Right lobe of liver (tissue), 6 donors: ENCODE measurements around the gene ADIG. TPM values are rescaled to one million over a fixed set of nuclear protein-coding genes. Genes with fewer than 3 reads are reported as not detected.

ENCODE experiments used
- ATAC-seq, 4 donors: fragments of 200-7000 bp; cut with Tn5 transposase; one replicate each; pipeline ENCODE4 v1.9.1; 2020; ENCODE audit warnings: mild to moderate bottlenecking in 4 of 4, moderate library complexity in 4 of 4
- DNase-seq, 3 donors: peaks; one replicate each; pipeline ENCODE4 v3.0.0-alpha.2; 2020
- H3K27ac ChIP-seq, 3 donors: fragments of 200-600 bp; one replicate each; pipeline ENCODE4 v1.8.0; 2022
- H3K27me3 ChIP-seq, 2 donors: fragments of 200-600 bp; one replicate each; pipeline ENCODE4 v1.8.0; 2022
- H3K36me3 ChIP-seq, 4 donors: fragments of 200-600 bp; sonication (generic) in 1 of 4; one replicate each; pipeline versions ENCODE4 v1.5.1 to v1.8.0; 2017 to 2022; ENCODE audit warnings: control low read depth in 1 of 4
- H3K4me1 ChIP-seq, 4 donors: fragments of 200-600 bp; sonication (generic) in 1 of 4; one replicate each; pipeline versions ENCODE4 v1.5.1 to v1.8.0; 2017 to 2022; ENCODE audit warnings: control low read depth in 1 of 4
- H3K4me3 ChIP-seq, 3 donors: fragments of 200-600 bp; one replicate each; pipeline ENCODE4 v1.8.0; 2022
- H3K9me3 ChIP-seq, 4 donors: fragments of 200-600 bp; sonication (generic) in 1 of 4; one replicate each; pipeline versions ENCODE4 v1.5.1 to v1.8.0; 2017 to 2022; ENCODE audit warnings: control low read depth in 1 of 4
- CTCF ChIP-seq, 4 donors: fragments of 200-600 bp in 3 of 4; fragments of 450-650 bp in 1 of 4; IDR thresholded peaks; one replicate each; pipeline versions ENCODE4 v1.5.1 to v1.8.0; 2016 to 2022; ENCODE audit warnings: antibody characterized with exemption in 4 of 4, mild to moderate bottlenecking in 2 of 4
- POLR2A ChIP-seq: fragments of 450-650 bp; IDR thresholded peaks from one replicate; pipeline ENCODE4 v1.6.1; 2017; ENCODE audit warnings: antibody characterized with exemption, mild to moderate bottlenecking
- WGBS: methylation state at CpG from one replicate; pipeline ENCODE4 v1.1.6; 2018; ENCODE audit warnings: low coverage, low lambda C conversion rate; ENCODE audit not compliant: insufficient coverage; ENCODE audit errors: missing lambda C conversion rate; 5-methylcytosine and 5-hydroxymethylcytosine counted together
- intact Hi-C, 2 donors: fragments of 100-400 bp; cut with DNase I; formaldehyde crosslinking; loops; one replicate each; pipeline versions ENCODE4 v1.11.2 to v1.14.1; 2022
- total RNA-seq, 6 experiments: library from RNA; depleted of rRNA in 2 of 6; stranded (reverse); fragments of >200 nt in 2 of 6; fragmentation: NEBNext Ultra II Directional in 3 of 6; extraction: Animal tissue kit (Norgen Biotek cat#: 25700) in 3 of 6; gene quantifications; one replicate each; pipeline versions ENCODE4 v1.1.0 to v1.2.4, GENCODE V29; 2016 to 2023
- donor health status: DM: no; HTN: yes; CAD: no.
- donor health status: DM: no; HTN: no; CAD: no.
- donor health status: DM: no; HTN: no; CAD: no.
- donor health status: DM: no; HTN: yes; CAD: no.
- donor health status: DM: no; HTN: yes; CAD: no.

The ADIG gene
- total RNA-seq, 6 experiments from 2014 or later = not detected

- Histone ChIP-seq H3K4me3 (no peak overlapping the region), H3K9me3 (no peaks in the 10 kb centered on the region), H3K4me1 (no peaks in the 10 kb centered on the region), H3K27ac (no peak overlapping the region), H3K27me3 (no peaks in the 10 kb centered on the region), H3K36me3 (peaks cover 0 to 9% (median 4%) of the 10 kb centered on the region in 4 donors)
- 89% methylated on average over 2 of the region's 4 CpGs for whole genome bisulfite sequencing
- TF ChIP-seq POLR2A (no peak), CTCF (IDR thresholded peaks at IDR 0.05) (no peak)
- intact Hi-C loops = no loop called here
- no peak for DNase-seq
- no peak for ATAC-seq
Observed at GRCh38 chr20:38579921-38580320, 1.1 kb upstream of the ADIG start.

GRCh38 chr20:38581830-38582358 lies 897 bp downstream of the ADIG start:
- intact Hi-C loops = no loop called here
- no peak for TF ChIP-seq POLR2A
- TF ChIP-seq CTCF (IDR thresholded peaks at IDR 0.05) = no peak
- no peaks in the 10 kb centered on the region for H3K36me3 ChIP-seq
- H3K4me1 ChIP-seq = peaks cover 0 to 8% (median 0%) of the 10 kb centered on the region in 4 donors
- 58% methylated on average over 2 of the region's 4 CpGs for WGBS
- ATAC-seq = no peak
- DNase-seq = no peak
- H3K27me3 ChIP-seq = no peaks in the 10 kb centered on the region
- H3K9me3 ChIP-seq = no peaks in the 10 kb centered on the region
- H3K27ac ChIP-seq = no peak overlapping the region
- H3K4me3 ChIP-seq = no peak overlapping the region

- no peak for DNase-seq
- H3K4me3 ChIP-seq = no peak overlapping the region
Observed at GRCh38 chr20:38583306-38583705, 2.3 kb downstream of the ADIG start.

GRCh38 chr20:38584099-38584763 lies 3.2 kb downstream of the ADIG start:
- no peaks in the 10 kb centered on the region for H3K9me3 ChIP-seq
- ATAC-seq (no peak), DNase-seq (no peak)
- peaks cover 0 to 8% (median 0%) of the 10 kb centered on the region in 4 donors for H3K4me1 ChIP-seq
- no peak overlapping the region for H3K4me3 ChIP-seq
- TF ChIP-seq POLR2A = no peak
- TF ChIP-seq CTCF (IDR thresholded peaks at IDR 0.05) = no peak
- 56% methylated on average over 7 of the region's 7 CpGs for WGBS
- intact Hi-C loops = no loop called here
- no peaks in the 10 kb centered on the region for H3K27me3 ChIP-seq
- H3K36me3 ChIP-seq = no peaks in the 10 kb centered on the region
- H3K27ac ChIP-seq = no peak overlapping the region

More at GRCh38 chr20:38583306-38583705, 2.3 kb downstream of the ADIG start:
- Histone ChIP-seq H3K4me1 (peaks cover 0 to 8% (median 0%) of the 10 kb centered on the region in 4 donors), H3K27ac (no peak overlapping the region), H3K36me3 (no peaks in the 10 kb centered on the region), H3K27me3 (no peaks in the 10 kb centered on the region), H3K9me3 (no peaks in the 10 kb centered on the region)
- no peak for ATAC-seq
- no peak for TF ChIP-seq POLR2A
- no peak for TF ChIP-seq CTCF (IDR thresholded peaks at IDR 0.05)
- WGBS = 89% methylated on average over 3 of the region's 4 CpGs
- intact Hi-C loops = no loop called here
